Measurements from ENCODE around the gene PIK3R3. TPM values are rescaled to one million over a fixed set of nuclear protein-coding genes. Genes with fewer than 3 reads are reported as not detected.
A peak's percentile ranks its signal among the peaks of the same experiment; 100 is the strongest.

PIK3R3 gene
- polyA plus RNA-seq (2012; ENCODE audit: missing spikeins): 7.7 TPM

- peak; percentile 95 for FAIRE-seq
- peak; percentile 89 for DNase-seq (ENCODE audit: insufficient read length)
- peak; percentile 99 for TF ChIP-seq POLR2A (IDR thresholded peaks at IDR 0.05; ENCODE audit: low read depth, low read length)
- peak; percentile 98 for TF ChIP-seq POLR2AphosphoS5 (IDR thresholded peaks at IDR 0.05; ENCODE audit: low read depth, low read length)
- peak; percentile 97 for TF ChIP-seq TAF1 (IDR thresholded peaks at IDR 0.05; ENCODE audit: borderline replicate concordance, low read depth, low read length)
Observed at GRCh38 chr1:46132529-46133180, at the start of gene PIK3R3. TSS of gene PIK3R3 (minus strand) at chr1:46132629. CDS start at chr1:46131952, 677 bp downstream.

- FAIRE-seq (no peak), DNase-seq (ENCODE audit: insufficient read length) (no peak)
- TF ChIP-seq POLR2A (IDR thresholded peaks at IDR 0.05; ENCODE audit: low read depth, low read length) (no peak), POLR2AphosphoS5 (IDR thresholded peaks at IDR 0.05; ENCODE audit: low read depth, low read length) (no peak)
Observed at GRCh38 chr1:46181343-46182260, 49.2 kb upstream of the PIK3R3 start.

GRCh38 chr1:46180082-46180616 is 47.7 kb upstream of the PIK3R3 start:
- no peak for DNase-seq (ENCODE audit: insufficient read length)
- TF ChIP-seq POLR2A (IDR thresholded peaks at IDR 0.05; ENCODE audit: low read depth, low read length) (no peak), TAF1 (IDR thresholded peaks at IDR 0.05; ENCODE audit: borderline replicate concordance, low read depth, low read length) (no peak), POLR2AphosphoS5 (IDR thresholded peaks at IDR 0.05; ENCODE audit: low read depth, low read length) (no peak)
- FAIRE-seq: no peak

GRCh38 chr1:46179138-46180081 is 47.0 kb upstream of the PIK3R3 start:
- no peak for TF ChIP-seq POLR2A (IDR thresholded peaks at IDR 0.05; ENCODE audit: low read depth, low read length)
- TF ChIP-seq TAF1 (IDR thresholded peaks at IDR 0.05; ENCODE audit: borderline replicate concordance, low read depth, low read length): no peak
- no peak for TF ChIP-seq POLR2AphosphoS5 (IDR thresholded peaks at IDR 0.05; ENCODE audit: low read depth, low read length)
- FAIRE-seq (peak; percentile 77), DNase-seq (ENCODE audit: insufficient read length) (peak; percentile 58)

GRCh38 chr1:46176211-46176865 is 43.9 kb upstream of the PIK3R3 start, which contains the start of gene P3R3URF:
TSS of gene P3R3URF (minus strand) at chr1:46176488. CDS start at chr1:46176471, 17 bp downstream.
- TF ChIP-seq TAF1 (IDR thresholded peaks at IDR 0.05; ENCODE audit: borderline replicate concordance, low read depth, low read length): no peak
- TF ChIP-seq POLR2AphosphoS5 (IDR thresholded peaks at IDR 0.05; ENCODE audit: low read depth, low read length): no peak
- no peak for FAIRE-seq
- no peak for DNase-seq (ENCODE audit: insufficient read length)

GRCh38 chr1:46175243-46175642 is 42.8 kb upstream of the PIK3R3 start:
- FAIRE-seq (no peak), DNase-seq (ENCODE audit: insufficient read length) (no peak)

GRCh38 chr1:46174448-46175231 is 42.2 kb upstream of the PIK3R3 start, which contains the start of gene TSPAN1:
TSS of gene TSPAN1 (plus strand) at chr1:46175087. CDS start at chr1:46181108, 6,021 bp downstream.
- TF ChIP-seq POLR2A (IDR thresholded peaks at IDR 0.05; ENCODE audit: low read depth, low read length): no peak
- no peak for TF ChIP-seq POLR2AphosphoS5 (IDR thresholded peaks at IDR 0.05; ENCODE audit: low read depth, low read length)
- TF ChIP-seq TAF1 (IDR thresholded peaks at IDR 0.05; ENCODE audit: borderline replicate concordance, low read depth, low read length): no peak
- FAIRE-seq (no peak), DNase-seq (ENCODE audit: insufficient read length) (no peak)

More at GRCh38 chr1:46175243-46175642, 42.8 kb upstream of the PIK3R3 start:
- TF ChIP-seq POLR2AphosphoS5 (IDR thresholded peaks at IDR 0.05; ENCODE audit: low read depth, low read length) (no peak), TAF1 (IDR thresholded peaks at IDR 0.05; ENCODE audit: borderline replicate concordance, low read depth, low read length) (no peak), POLR2A (IDR thresholded peaks at IDR 0.05; ENCODE audit: low read depth, low read length) (no peak)

- no peak for DNase-seq (ENCODE audit: insufficient read length)
- no peak for FAIRE-seq
- TF ChIP-seq POLR2AphosphoS5 (IDR thresholded peaks at IDR 0.05; ENCODE audit: low read depth, low read length): no peak
- no peak for TF ChIP-seq POLR2A (IDR thresholded peaks at IDR 0.05; ENCODE audit: low read depth, low read length)
- TF ChIP-seq TAF1 (IDR thresholded peaks at IDR 0.05; ENCODE audit: borderline replicate concordance, low read depth, low read length): no peak
Observed at GRCh38 chr1:46173361-46173856, 41.0 kb upstream of the PIK3R3 start.

- no peak for FAIRE-seq
- no peak for DNase-seq (ENCODE audit: insufficient read length)
- no peak for TF ChIP-seq POLR2A (IDR thresholded peaks at IDR 0.05; ENCODE audit: low read depth, low read length)
- TF ChIP-seq TAF1 (IDR thresholded peaks at IDR 0.05; ENCODE audit: borderline replicate concordance, low read depth, low read length): no peak
- no peak for TF ChIP-seq POLR2AphosphoS5 (IDR thresholded peaks at IDR 0.05; ENCODE audit: low read depth, low read length)
Observed at GRCh38 chr1:46172321-46172720, 39.9 kb upstream of the PIK3R3 start.

Measured in GM12892 (cell line).